Neural progenitor cell (in vitro differentiated cells): ENCODE measurements around the gene IGSF22. TPM values are rescaled to one million over a fixed set of nuclear protein-coding genes. Genes with fewer than 3 reads are reported as not detected.
A peak's percentile ranks its signal among the peaks of the same experiment; 100 is the strongest.

Experiments
- DNase-seq: peaks from one replicate; pipeline ENCODE4 v3.0.0-alpha.2; 2016; ENCODE audit warnings: low spot score
- H2AFZ ChIP-seq: fragments of 200-600 bp; sonication (generic); replicated peaks from 2 replicates; pipeline ENCODE4 v1.6.1; 2016; ENCODE audit warnings: antibody characterized with exemption
- H3F3A ChIP-seq: fragments of 200-600 bp; sonication (generic); 2 replicates; pipeline ENCODE4 v1.6.1; 2016; ENCODE audit warnings: antibody characterized with exemption, low read depth
- H3K27ac ChIP-seq: fragments of 200-600 bp; sonication (generic); 2 replicates; pipeline ENCODE4 v1.5.1; 2016; ENCODE audit warnings: mild to moderate bottlenecking
- H3K27me3 ChIP-seq: fragments of 200-600 bp; sonication (generic); 2 replicates; pipeline ENCODE4 v1.6.1; 2016; ENCODE audit warnings: mild to moderate bottlenecking, moderate library complexity
- H3K36me3 ChIP-seq: fragments of 200-600 bp; sonication (generic); 2 replicates; pipeline ENCODE4 v1.5.1; 2016
- H3K4me1 ChIP-seq: fragments of 200-600 bp; sonication (generic); 2 replicates; pipeline ENCODE4 v1.6.1; 2016; ENCODE audit warnings: mixed run types
- H3K4me2 ChIP-seq: fragments of 200-600 bp; sonication (generic); 2 replicates; pipeline ENCODE4 v1.6.1; 2016
- H3K4me3 ChIP-seq: fragments of 200-600 bp; sonication (generic); 2 replicates; pipeline ENCODE4 v1.5.1; 2016
- H3K79me2 ChIP-seq: fragments of 200-600 bp; sonication (generic); 2 replicates; pipeline ENCODE4 v1.6.1; 2016; ENCODE audit warnings: low read depth
- H3K9ac ChIP-seq: fragments of 200-600 bp; sonication (generic); 2 replicates; pipeline ENCODE4 v1.6.1; 2016
- H3K9me3 ChIP-seq: fragments of 200-600 bp; sonication (generic); 2 replicates; pipeline ENCODE4 v1.5.1; 2016; ENCODE audit warnings: low read depth
- H4K20me1 ChIP-seq: fragments of 200-600 bp; sonication (generic); 2 replicates; pipeline ENCODE4 v1.6.1; 2016; ENCODE audit warnings: low read depth
- H3K27ac Mint-ChIP-seq: 3 replicates; pipeline ENCODE4 v1.8.0; 2021; ENCODE audit warnings: mixed read lengths
- H3K27me3 Mint-ChIP-seq: 2 replicates; pipeline ENCODE4 v1.8.0; 2022; ENCODE audit warnings: low read depth, mild to moderate bottlenecking, inconsistent platforms, moderate library complexity, mixed read lengths; ENCODE audit not compliant: insufficient read depth
- H3K36me3 Mint-ChIP-seq: 3 replicates; pipeline ENCODE4 v1.8.0; 2021; ENCODE audit warnings: mixed read lengths
- H3K4me1 Mint-ChIP-seq: 3 replicates; pipeline ENCODE4 v1.8.0; 2021; ENCODE audit warnings: mixed read lengths
- H3K4me3 Mint-ChIP-seq: 3 replicates; pipeline ENCODE4 v1.8.0; 2021; ENCODE audit warnings: mild to moderate bottlenecking, moderate library complexity, mixed read lengths
- H3K9me3 Mint-ChIP-seq: 3 replicates; pipeline ENCODE4 v1.8.0; 2020; ENCODE audit warnings: mixed read lengths
- CTCF ChIP-seq: fragments of 200-600 bp; sonication (generic); IDR thresholded peaks from 2 replicates; pipeline ENCODE4 v1.5.1; 2017; ENCODE audit warnings: antibody characterized with exemption, mild to moderate bottlenecking
- EZH2 ChIP-seq: fragments of 200-600 bp; sonication (generic); IDR thresholded peaks from 2 replicates; pipeline ENCODE4 v1.6.1; 2017; ENCODE audit warnings: antibody characterized with exemption, mild to moderate bottlenecking, moderate library complexity
- EZH2phosphoT487 ChIP-seq: fragments of 200-600 bp; sonication (generic); IDR thresholded peaks from 2 replicates; pipeline ENCODE4 v1.6.1; 2017; ENCODE audit warnings: antibody characterized with exemption
- total RNA-seq: library from RNA; depleted of rRNA; stranded (reverse); fragments of >200 nt; gene quantifications from 2 replicates; pipeline ENCODE4 v1.2.3, GENCODE V29; 2015; ENCODE audit warnings: low replicate concordance

The IGSF22 gene
- total RNA-seq, 1 donor from 2014 or later = 0.41 TPM

GRCh38 chr11:18709414-18709813 is 16.6 kb downstream of the IGSF22 start:
- Histone ChIP-seq H3K4me1 (no peaks in the 10 kb centered on the region), H3K79me2 (no peaks in the 10 kb centered on the region), H3K9ac (no peak overlapping the region), H3K36me3 (no peaks in the 10 kb centered on the region), H3K9me3 (no peaks in the 10 kb centered on the region), H3K4me3 (no peak overlapping the region), H2AFZ (no peak overlapping the region), H3K27ac (no peak overlapping the region), H3K27me3 (peaks cover 49% of the 10 kb centered on the region), H4K20me1 (no peaks in the 10 kb centered on the region), H3K4me2 (no peak overlapping the region), H3F3A (no peaks in the 10 kb centered on the region)
- Mint-ChIP-seq H3K4me1 (peaks cover under 1% of the 10 kb centered on the region), H3K4me3 (no peak overlapping the region), H3K9me3 (no peaks in the 10 kb centered on the region), H3K27me3 (peaks cover 7% of the 10 kb centered on the region), H3K36me3 (no peaks in the 10 kb centered on the region), H3K27ac (no peak overlapping the region)
- TF ChIP-seq CTCF = no peak
- no peak for TF ChIP-seq EZH2
- TF ChIP-seq EZH2phosphoT487 = no peak
- no peak for DNase-seq

DNA sequence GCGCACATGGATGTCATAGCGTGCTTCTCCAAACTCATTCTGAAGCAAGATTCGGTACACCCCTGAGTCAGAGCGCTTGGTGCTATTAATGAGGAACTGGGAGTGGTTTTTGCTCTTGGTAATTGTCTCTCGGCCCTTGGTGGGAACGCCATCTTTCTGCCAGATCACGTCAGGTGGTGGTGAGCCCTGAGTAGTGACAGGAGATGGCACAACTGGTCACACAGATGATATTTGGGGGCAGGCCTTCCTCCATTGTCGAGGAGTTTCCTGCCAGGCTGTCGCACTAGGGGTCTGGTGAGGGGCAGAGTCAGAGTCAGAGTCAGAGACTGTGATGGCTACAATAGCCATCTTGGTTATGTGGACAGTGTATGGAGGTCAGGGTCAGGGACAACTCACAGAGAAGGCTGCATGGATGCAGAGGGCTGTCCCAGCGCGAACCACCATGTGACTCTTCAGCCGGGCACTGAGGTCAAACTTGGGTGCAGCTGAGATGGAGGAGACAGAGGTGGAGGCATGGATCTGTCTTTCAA is 18.1 kb downstream of the IGSF22 start:
- Histone ChIP-seq H3K9ac (no peak overlapping the region), H2AFZ (no peak overlapping the region), H3K4me1 (no peaks in the 10 kb centered on the region), H3K9me3 (no peaks in the 10 kb centered on the region), H3K4me2 (no peak overlapping the region), H3K27ac (no peak overlapping the region), H3K36me3 (no peaks in the 10 kb centered on the region), H3F3A (no peaks in the 10 kb centered on the region), H3K79me2 (no peaks in the 10 kb centered on the region), H3K27me3 (peaks cover 49% of the 10 kb centered on the region), H3K4me3 (no peak overlapping the region), H4K20me1 (no peaks in the 10 kb centered on the region)
- Mint-ChIP-seq H3K4me1 (peaks cover 8% of the 10 kb centered on the region), H3K36me3 (no peaks in the 10 kb centered on the region), H3K4me3 (no peak overlapping the region), H3K27me3 (peaks cover 7% of the 10 kb centered on the region), H3K27ac (no peak overlapping the region), H3K9me3 (no peaks in the 10 kb centered on the region)
- DNase-seq = no peak
- TF ChIP-seq EZH2phosphoT487 (no peak), CTCF (no peak), EZH2 (no peak)

- H3K27ac Mint-ChIP-seq = no peak overlapping the region
These were observed 19.4 kb downstream of the IGSF22 start for GRCh38 chr11:18706330-18707243.

More at GRCh38 chr11:18706330-18707243, 19.4 kb downstream of the IGSF22 start:
- H3K4me3 Mint-ChIP-seq = peak overlapping the region; percentile 52
- Histone ChIP-seq H3K79me2 (no peaks in the 10 kb centered on the region), H3K4me3 (no peak overlapping the region), H3K9ac (no peak overlapping the region), H4K20me1 (no peaks in the 10 kb centered on the region), H3K27ac (no peak overlapping the region), H3K9me3 (no peaks in the 10 kb centered on the region), H2AFZ (no peak overlapping the region), H3K27me3 (peaks cover 51% of the 10 kb centered on the region), H3K4me2 (no peak overlapping the region), H3F3A (no peaks in the 10 kb centered on the region), H3K4me1 (no peaks in the 10 kb centered on the region), H3K36me3 (no peaks in the 10 kb centered on the region)
- H3K9me3 Mint-ChIP-seq = no peaks in the 10 kb centered on the region
- peaks cover 8% of the 10 kb centered on the region for H3K4me1 Mint-ChIP-seq
- TF ChIP-seq EZH2 = no peak
- no peak for TF ChIP-seq CTCF
- no peak for TF ChIP-seq EZH2phosphoT487
- H3K27me3 Mint-ChIP-seq = peaks cover 8% of the 10 kb centered on the region
- H3K36me3 Mint-ChIP-seq = no peaks in the 10 kb centered on the region
- DNase-seq = no peak
